HG03432 (cell line): Measurements from ENCODE around the gene PPAT.

Source experiments
- ATAC-seq: cut with Tn5 transposase; IDR thresholded peaks from one replicate; pipeline ENCODE4 v1.9.1; 2021; ENCODE audit warnings: mild to moderate bottlenecking, moderate library complexity; ENCODE audit not compliant: unreplicated experiment

The PPAT gene

DNA sequence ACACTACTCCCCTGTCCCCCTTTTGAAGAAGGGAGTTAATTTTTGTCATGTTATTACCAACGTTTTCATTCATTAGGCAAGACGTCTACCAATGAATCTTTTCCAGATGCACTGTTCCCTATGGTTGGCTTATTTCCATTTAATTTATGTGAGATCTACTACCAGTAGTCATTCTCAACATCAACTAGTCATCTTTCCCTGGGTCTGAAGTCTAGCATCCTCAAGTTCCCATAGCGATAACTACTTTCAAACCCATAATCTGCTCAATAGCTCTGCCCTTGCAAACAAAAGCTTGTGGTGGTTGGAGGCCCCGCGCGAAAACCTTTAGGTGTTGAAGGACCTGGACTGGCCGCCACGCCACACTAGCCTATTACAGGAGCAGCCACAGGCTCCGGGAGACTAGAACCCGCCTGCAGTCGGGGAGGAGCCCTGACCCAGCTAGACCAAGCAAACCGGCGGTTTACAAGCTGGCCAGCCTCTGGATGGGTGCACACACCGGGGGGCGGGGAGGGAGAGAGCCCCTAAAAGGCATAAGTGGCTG is 746 bp downstream of the PPAT start:
- peak; percentile 18 for ATAC-seq

DNA sequence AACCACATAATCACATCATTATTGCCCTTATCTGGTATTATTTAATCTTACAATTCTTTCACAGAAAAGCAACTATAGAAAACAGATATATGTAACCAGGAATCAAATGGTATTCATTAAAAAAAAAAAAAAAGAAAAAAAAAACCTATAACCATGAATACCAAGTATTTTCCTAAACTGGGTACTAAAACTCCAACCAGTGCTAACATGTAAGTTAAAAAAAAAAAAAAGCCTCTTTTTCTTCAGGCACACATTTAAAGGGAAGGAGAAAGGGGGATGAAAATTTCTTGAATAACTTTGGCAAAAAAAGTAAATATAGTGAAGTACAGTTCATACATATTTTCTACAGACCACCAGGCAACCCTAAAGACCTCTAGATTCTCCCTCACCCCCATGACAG is 2.1 kb downstream of the PPAT start:
- ATAC-seq = no peak

DNA sequence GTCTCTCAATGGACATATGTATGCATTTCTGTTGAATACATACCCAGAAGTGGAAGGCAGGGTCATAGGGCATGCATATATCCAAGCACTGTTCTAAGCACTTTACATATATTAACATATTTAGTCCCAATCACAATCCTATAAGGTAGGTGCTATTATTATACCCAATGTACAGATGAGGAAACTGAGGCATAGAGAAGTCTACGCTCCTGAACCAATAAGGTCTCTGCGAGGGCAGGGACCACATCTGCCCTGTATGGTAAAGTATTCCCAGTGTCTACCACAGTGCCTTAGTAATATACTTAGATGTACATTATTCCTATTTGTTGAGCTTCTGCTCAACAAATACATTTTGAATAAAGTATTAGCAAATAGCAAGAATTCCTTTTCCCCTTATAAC is 5.2 kb downstream of the PPAT start:
- no peak for ATAC-seq

DNA sequence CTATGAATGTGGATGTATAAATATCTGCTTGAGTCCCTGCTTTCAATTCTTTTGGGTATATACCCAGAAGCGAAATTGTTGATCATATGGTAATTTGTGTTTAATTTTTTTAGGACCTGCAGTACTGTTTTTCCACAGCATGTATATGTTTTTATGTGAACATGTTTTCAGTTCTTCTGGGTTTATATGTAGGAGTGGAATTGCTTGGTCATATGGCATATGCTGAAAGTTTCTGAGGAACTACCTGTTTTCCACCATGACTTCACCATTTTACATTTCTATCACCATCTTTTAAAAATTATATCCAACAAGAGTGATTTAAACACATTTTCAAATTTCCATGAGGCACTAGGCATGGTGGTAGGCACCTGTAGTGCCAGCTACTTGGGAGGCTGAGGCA is 8.2 kb downstream of the PPAT start:
- ATAC-seq = no peak

DNA sequence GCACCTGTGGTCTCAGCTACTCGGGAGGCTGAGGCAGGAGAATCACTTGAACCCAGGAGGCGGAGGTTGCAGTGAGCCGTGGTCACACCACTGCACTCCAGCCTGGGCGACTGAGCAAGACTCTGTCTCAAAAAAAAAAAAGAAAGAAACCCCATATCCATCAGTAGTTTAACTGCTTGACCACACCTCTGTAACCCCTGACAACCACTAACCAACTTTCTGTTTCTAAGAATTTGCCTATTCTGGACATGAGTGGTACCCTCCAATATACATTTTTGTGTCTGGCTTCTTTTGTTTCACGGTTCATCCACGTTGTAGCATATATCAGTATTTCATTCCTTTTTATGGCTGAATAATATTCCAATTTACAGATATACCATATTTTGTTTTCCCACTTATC is 9.1 kb downstream of the PPAT start:
- ATAC-seq = peak; percentile 86

DNA sequence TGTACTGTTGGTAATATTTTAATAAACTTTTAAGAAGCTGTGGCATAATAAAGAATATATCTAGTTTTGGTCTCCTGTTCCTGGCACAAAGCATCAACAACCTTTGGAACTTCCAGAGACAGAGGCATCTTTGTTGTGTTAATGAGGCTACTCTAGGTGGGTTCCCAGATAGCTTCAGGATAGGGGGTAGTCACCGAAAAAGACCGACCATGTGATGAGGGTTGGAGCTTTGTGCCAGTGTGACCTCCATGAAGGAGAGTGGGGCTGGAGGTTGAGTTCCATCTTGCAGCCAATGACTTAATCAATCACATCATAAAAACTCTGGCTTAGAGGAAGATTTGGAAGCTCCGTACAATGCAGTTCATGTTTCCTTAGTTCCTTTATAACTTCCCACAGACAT is 9.9 kb downstream of the PPAT start:
- no peak for ATAC-seq

DNA sequence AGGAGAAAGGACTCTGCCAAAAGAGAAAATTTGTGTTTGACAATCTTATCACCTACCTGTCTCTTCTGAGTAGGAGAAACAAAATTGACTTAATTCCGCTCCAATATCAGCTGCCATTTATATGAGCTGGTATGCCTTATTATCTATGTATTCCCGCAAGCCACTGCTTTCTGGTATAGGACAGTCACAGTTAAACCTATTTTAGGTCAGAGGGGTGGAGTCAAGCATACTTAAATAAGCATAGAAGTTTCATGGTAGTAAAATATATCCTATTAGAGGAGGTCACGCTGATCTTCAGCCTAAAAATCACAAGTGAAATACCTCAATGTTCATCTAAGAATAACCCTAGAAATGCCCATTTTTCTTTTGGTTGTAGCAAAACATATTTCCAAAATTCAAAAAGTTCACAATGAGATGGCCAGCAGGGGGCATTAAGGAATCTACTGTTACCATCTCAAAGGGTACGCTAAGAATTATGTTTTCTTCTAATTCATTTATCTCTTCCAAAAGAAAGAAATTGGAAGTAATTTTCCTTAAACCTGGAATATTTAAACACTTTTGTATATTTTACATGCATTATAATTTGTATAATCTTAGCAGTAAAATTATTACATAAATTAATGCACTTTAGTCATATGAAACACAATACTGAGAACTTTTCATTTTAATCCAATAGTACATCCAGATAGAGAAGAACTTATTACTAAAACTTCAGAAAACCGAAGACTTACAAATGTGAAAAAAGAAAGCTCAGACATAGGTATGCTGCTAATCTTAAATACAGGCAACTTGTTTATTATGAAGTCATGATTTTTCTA is 10.5 kb downstream of the PPAT start:
- ATAC-seq = no peak

DNA sequence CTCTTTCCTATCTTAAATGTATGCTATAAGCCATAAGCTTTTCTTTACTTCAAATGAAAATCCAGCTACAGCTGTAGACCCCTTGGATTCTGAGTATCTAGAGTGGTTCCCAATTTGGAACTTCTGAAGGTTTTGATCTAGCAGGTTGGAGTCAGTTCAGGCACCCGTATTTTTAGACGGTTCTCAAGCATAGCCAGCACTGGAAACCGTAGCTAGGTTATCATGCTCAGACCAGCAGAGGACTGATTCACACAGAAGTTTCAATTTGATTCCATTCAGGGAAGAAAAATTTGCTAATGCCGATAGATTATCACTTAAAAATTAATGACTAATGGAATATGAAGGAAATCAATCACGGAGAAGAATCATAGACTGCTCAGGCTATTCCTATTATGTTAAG is 11.2 kb downstream of the PPAT start:
- no peak for ATAC-seq

DNA sequence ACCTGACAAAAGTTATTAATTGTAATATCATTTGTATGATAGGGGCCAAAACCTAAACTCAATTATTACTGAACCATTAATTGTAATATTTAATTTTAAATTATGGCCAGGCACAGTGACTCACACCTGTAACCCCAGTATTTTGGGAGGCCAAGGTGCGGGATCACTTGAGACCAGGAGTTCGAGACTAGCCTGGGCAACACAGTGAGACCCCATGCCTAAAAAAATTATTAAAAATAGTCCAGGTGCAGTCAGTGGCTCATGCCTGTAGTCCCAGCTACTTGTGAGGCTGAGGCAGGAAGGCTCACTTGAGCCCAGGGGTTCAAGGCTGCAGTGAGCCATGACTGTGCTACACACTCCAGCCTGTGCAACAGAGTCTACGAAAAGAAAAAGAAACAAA is 18.0 kb downstream of the PPAT start:
- no peak for ATAC-seq

DNA sequence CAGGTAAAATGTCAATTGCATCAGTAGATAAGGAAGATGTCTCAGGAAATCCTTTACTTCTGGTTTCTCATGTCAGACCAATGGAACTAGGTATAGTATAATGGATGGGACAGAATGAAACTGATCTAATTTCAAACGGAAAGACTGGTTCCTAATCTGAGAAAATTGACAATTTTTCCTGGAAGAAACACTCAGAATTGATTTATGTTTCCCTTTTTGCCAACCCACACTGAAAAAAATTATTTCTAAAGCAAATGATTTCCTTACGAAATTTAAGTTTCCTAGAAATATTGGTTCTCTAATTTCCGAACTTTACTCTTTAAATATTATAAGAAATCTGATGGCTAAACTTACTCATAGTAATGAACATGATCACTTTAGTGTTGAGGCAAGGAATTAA is 19.1 kb downstream of the PPAT start:
- no peak for ATAC-seq

DNA sequence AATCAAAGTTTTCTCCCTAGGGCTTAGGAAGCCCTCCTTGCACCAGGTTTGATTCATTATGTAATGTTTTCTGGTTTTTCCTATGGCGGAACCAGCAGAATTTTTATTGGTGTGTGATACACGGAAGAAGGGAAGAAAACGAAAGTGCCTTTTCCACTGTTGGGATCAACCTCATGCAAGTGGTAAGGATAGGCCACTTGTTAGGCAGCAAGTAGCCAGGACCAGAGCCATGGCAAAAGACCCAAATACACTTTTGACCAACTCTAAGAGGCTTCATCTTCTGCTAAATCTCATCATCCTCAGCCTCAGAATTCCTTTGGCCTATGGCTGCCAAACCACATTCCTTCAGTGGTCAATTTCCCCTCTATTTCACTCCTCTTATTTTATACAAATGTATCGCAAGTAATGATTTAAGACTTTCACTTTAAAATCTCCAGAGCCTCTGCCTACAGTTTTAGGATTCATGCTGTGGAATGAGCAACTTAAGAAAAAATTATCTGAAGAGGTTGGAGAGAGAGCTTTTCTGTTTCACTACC is 21.2 kb downstream of the PPAT start:
- ATAC-seq = no peak

DNA sequence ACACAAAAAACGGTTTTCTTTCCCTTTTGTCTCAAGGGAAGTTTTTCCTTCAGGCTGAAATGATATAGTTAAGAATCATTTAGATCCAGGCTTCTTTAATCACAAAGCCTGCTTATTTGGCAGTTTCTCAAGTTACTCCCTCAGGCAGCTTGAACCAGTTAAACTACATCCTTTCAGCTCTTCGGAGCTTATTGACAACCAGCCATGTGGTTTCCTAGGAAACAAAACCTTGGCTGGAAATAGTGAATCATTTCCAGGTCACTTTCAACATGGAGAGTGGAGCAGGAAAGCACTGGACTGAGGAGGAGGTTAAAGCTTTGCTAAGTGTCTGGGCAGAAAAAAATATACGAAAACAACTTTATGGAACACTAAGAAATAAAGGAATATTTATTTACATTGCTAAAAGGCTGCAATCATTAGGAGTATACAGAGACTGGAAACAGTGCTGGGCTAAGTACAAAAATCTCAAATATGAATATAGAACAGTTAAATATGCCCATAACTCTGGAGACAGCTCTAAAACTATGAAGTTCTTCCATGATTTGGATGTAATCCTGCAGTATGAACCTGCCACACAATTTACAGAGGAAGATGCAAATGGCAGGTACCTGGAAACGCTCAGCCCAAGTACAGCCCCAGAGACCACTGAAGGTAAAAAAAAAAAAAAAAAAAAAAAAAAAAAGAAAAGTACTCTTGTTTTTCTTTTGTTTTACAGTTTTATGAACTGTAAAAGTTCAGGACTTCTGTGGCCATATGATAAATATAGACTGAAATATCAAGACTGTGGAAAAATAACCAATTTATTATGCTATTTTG is 25.0 kb downstream of the PPAT start:
- no peak for ATAC-seq

DNA sequence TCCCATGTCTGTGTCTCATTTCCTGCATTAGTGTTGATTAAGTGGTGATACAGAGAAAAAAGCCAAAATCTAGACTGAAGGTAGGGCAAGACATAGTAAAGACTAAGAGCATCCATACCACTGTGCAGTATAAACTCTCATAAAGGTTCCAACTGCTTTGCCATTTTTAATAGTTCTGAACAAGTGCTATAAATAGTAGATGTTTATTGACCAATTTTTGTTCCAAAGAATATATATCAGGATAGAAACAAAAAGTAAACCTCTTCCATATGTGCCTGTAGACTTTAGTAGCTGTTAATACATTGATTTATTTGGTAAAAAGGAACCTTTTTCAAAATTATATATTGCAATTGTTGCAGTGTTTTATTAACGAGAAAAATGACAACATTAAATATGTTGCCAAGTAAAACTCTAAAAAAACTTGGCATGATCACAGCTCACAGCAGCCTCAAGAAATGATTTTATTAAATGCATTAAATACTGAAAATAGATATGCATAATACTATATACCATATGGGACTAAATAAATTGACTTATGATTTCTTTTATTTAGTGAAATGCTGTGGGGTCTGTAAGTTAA is 25.8 kb downstream of the PPAT start:
- no peak for ATAC-seq

DNA sequence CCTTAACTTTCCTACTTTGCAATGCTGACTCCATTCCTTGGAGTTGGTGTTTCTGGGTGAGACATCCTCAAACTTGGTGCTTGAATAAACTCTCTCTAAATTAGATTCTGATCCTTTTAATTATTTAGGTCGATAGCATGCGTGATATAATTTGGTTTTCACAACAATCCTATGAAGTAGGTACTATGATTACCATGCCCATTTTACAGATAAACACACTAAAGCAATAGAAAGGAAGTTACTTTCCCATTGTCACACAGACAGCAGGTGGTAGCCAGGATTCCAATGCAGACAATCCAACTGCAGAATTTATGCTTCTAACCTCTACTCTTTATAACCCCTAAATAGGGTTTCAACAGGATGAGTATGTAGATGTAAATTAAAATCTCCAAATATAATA is 26.4 kb downstream of the PPAT start:
- no peak for ATAC-seq

DNA sequence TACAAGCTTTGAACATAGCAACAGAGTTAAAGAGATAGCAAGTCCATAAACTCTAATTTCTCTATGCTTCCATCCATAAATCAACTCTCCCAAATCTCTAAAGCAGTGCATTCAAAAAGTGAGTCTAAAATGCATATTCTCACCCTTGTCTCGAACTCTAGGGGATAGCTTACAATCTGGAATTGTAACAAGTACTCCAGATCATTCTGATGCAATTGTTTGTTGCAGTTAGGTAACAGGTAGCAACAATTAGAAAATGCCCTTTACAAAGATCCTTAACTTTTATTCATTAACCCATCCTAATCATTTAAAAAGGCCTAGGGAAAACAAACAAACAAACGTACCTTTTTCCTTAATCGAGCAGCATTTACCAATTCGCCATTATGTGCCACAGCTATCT is 29.3 kb downstream of the PPAT start:
- ATAC-seq = no peak

DNA sequence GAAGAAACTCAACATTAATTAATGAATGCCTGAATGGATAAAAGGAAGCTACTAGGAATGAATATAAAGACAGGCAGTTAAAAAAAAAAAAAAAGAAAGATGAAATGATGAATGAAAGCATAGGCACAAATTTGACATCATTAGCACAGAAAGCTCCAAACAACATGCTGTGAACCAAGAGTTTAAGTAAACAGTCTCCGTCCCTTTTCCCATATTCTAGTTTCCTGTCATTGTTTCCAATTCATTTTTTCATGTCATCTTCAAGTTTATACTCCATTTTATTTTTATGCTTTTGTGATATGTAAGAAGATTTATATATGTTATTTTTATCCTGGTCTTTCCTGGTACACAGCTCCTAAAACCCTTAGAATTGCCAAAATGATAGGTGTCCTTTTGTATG is 30.4 kb downstream of the PPAT start:
- ATAC-seq = no peak

DNA sequence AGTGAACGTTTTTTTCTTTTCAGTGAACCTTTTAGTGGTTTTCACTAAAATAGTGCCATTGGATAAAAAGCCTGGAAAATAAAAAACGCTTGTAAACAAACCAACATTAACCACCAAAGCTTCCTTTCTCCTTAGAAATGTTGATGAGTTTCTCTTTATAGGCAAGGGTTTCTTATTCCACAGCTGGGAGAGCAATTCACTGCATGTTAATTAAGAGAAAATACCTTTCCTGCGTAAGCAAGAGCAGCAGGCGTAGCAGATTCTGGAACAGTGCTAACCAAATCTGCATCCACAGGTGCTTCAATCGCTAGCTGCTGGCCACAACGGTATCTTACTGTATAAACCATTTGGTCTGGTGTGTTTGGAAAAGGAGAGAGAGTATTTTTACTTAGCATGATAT is 34.9 kb downstream of the PPAT start:
- no peak for ATAC-seq

DNA sequence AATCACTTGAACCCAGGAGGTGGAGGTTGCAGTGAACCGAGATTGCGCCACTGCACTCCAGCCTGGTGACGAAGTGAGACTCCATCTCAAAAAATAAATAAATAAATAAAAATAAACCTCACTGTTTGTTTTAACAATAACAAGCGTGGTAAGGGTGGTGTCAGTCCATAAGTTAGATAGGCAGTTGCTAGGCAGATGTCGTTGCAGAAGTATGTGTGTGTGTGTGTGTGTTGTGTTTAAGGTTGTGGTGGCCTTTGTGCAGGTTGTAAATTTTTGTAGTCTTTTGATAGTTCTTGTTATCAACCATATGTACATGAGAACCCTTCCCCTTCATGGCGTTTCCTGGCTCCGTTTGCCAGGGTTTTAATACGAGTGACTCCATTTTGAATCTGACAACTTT is 44.1 kb downstream of the PPAT start:
- no peak for ATAC-seq

DNA sequence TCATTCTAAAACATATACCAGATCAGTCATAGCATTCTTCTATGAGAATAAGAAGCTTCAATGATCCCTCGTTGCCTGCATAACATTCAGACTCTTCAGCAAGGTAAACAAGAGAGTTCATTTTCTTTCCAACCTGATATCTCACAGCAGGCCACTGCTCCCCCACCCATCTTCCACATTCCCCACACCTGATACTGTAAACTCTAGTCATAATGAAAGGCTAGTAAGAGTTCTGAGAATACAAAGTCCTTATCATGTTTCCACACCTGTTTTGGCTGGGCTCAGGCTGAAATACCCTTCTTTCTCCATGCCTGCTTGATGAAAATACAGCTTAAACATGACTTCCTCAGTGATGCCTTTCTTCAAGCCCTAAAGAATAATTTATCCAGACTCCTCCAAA is 45.9 kb downstream of the PPAT start:
- no peak for ATAC-seq

DNA sequence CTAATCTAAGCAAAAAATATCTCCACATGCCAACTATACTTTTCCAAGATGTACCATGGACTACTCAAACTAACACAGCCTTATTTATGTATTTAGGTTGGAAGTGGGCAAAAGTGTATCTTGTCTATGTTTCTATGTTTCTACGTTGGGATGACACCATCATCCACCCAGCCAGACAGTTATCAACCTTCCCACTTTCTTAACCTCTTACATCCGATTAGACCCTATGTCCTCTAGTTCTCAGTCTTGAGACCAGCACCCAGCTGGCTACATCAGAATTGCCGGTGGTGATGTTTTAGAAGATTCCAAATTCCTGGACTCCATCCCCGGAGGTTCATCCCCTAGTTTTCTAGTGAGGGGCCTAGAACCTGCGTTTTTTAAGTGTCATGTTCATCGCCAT is 47.1 kb downstream of the PPAT start:
- no peak for ATAC-seq
